T-helper 2 cell treated with Interferon-gamma antibody and Interleukin-4, amounts not matched to agents 100 ng/mL and 5 ng/mL, for 36 hours (primary cell): ENCODE results near the gene FMNL3. TPM values are rescaled to one million over a fixed set of nuclear protein-coding genes. Genes with fewer than 3 reads are reported as not detected.

Experiments used
- intact Hi-C: fragments of 100-400 bp; cut with micrococcal nuclease; formaldehyde crosslinking; loops from one replicate; pipeline ENCODE4 v1.15.1; 2023
- total RNA-seq: library from RNA; stranded (reverse); gene quantifications from 2 replicates; pipeline ENCODE4 v1.2.3, GENCODE V29; 2022

Gene FMNL3
- total RNA-seq, 1 donor from 2014 or later = 25.2 TPM

DNA sequence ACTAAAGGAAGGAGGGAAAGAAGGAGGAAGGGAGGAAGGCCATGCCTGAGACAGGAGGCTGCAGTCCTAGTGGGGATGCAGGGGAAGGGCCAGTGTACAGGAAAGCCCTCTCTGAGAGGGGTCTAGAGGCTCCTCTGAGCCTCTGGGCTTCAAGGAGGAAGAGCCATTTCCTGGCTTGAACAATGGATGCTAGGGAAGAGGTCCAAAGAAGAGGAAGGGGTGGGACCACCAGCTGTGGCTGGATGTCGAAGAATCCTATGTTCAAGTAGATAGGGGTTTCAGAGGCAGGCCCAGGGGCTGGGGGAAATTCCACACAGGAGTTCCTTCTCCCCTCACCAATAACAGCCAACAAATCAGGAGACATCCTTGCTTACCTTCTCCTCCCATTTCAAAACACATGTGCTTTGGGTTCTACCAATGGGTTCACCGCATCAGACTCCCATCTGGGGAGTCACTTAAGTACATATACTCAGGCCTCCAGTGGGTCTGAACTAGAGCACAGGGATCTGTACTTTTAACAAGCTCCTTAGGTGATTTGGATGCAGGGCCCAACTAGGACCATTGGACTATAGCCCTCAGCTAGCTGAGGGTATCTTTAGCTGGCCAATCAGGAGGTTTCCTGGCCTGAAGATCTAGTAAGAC is 51.5 kb downstream of the FMNL3 start:
- intact Hi-C loops = no loop called here

DNA sequence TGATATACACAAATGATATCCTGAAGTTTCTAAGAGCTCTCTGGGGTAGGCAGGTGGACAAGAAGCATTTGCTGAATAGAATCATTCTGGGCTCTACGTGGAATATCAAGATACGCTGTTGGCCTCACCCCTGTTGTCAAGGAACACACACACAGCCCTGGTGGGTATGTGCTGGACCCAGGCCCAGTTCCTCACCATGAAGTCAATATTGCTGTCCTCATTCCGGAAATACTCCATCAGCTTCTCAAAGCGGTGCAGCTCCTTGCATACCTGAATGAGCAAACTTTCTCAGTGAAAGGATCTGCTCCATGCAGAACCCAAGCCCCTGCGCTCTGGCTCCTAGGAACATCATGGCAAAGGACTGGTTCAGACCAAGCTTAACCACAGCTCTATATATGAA is 52.5 kb downstream of the FMNL3 start:
- intact Hi-C loops = no loop called here

DNA sequence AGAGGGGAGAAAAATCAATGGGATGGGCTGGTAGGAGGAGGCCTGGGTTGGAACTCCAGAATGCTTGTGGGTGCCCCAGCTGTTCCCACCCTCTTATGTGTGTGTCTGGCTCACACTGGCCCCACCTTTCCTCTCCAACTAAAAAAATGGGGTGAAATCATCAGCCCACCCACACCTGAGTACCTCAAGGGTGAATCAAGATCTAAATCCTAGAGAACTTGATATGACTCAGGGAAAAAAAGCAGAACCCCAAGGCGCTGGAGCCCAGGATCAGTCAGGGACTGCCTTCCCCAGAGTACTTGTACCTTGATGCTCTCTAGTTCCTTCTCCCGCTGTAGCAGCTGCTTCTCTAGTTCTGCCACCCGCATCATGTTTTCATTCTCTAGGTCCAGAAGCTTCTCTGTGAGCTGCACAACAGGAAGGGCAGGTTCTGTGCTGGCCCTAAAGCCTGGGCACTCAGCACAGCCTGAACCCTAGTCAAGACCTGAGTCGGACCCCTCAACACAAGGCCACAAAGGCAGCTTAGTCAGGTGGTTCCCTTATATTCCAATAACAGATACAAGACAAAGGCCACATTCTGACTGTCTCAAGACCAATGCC is 54.2 kb downstream of the FMNL3 start:
- intact Hi-C loops = no loop called here

DNA sequence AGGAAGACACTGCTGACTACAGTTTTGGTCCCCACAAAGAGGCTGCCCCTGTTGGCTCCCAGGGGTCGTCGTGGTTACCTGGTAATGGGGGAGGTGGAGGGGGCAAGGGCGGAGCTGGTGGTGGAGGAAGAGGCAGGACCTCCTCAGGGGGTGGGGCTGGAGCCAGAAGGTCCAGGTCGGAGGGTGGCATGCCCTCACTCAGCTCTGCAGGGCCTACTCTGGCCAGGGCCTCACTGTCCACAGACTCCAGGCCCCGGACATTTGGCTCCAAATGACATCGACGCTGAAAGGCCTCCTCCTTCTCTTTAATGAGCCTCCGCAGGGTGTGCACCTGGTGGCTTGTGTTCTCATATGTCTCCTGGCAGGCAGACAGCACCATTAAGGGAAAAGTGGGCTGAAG is 55.4 kb downstream of the FMNL3 start:
- intact Hi-C loops = no loop called here

DNA sequence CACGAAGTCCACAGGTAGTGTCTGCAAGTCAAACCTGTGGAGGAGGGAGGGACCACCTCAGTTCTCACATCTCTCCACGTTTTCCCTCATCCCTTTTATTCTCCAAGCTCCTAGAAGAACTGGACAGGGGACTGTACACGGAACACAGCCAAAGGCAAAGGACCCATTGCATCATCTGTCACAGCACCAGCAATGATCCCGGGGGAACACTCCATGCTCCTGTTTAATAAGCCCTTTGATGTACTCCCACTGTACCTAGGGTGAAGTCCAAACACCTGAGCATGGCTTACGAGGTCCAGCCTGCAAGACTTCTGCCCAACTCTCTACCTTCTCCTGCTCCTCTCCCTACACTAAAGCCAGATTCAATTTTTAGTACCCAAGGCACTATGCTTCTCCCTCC is 57.3 kb downstream of the FMNL3 start:
- intact Hi-C loops = no loop called here

DNA sequence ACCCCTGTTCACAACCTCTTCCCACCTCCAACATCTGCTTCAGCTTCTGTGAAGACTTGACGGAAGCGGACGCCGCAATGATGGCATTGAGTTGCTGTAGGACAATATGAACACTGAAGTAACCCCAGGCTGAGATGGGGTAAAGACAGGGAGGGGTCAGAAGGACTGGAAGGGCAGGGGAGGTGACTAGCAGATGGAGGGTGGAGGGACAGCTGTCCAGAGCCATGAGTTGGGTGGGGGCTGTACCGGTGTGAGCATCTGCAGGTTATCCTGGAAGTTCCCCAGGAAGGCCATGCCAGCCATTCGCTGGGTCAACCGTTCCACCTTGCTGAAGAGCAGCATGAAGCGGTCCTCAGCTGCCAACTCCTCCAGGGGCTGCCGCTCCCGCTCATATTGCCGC is 57.8 kb downstream of the FMNL3 start:
- intact Hi-C loops = no loop called here

DNA sequence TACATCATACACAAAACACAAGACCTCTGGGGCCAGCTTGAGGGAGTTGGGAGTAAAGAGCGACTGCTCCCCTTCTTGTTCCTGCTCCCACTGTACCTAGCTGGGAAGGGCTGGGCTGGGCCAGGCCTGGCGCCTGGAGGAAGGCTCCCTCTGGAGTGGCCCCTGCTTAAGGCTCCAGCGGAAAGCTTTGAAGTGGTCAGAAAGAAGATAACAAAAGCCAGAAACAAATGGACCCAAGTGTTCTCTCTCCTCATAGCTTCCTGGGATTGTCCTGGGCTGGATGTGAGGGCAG is 58.5 kb downstream of the FMNL3 start:
- intact Hi-C loops = no loop called here

DNA sequence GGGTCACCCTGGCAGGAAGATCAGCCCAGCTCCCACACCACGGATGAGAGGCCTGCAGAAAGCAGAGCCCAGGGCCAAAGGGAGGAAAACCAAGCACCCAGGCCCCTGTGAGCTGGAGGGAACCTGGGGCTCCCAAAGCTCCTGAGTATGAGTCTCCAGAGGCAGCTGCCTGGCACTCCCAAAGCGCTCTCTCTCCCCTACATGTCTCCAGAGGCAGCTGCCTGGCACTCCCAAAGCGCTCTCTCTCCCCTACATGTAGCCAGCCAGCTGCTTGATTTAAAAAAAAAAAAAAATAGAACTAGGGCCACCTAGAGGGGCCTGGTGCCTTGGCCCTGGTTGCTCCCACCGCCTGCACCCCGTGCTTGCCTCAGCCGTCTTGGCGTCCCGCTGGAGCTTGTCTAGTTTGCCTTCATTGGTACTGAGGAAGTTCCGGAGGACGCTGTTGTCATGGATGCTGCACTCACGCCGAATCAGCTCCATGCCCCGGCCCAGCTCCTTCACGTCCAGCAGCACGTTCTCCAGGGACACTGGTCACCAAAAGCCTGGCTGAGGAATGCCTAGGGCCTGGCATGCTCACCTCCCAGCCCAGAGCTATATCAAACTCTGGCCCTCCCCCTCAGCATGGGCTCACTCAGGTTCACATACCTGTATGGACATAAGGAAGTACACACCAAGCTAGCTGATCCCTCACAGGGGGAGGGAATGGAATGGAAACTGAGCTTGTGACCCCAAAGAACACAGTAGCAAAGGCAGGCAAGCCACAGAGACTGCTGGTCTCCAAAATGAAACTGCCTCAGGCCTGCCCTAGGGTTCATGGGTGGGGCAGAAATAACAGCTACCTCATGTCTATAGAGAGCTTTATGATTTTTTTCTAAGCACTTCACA is 59.1 kb downstream of the FMNL3 start:
- intact Hi-C loops = no loop called here

DNA sequence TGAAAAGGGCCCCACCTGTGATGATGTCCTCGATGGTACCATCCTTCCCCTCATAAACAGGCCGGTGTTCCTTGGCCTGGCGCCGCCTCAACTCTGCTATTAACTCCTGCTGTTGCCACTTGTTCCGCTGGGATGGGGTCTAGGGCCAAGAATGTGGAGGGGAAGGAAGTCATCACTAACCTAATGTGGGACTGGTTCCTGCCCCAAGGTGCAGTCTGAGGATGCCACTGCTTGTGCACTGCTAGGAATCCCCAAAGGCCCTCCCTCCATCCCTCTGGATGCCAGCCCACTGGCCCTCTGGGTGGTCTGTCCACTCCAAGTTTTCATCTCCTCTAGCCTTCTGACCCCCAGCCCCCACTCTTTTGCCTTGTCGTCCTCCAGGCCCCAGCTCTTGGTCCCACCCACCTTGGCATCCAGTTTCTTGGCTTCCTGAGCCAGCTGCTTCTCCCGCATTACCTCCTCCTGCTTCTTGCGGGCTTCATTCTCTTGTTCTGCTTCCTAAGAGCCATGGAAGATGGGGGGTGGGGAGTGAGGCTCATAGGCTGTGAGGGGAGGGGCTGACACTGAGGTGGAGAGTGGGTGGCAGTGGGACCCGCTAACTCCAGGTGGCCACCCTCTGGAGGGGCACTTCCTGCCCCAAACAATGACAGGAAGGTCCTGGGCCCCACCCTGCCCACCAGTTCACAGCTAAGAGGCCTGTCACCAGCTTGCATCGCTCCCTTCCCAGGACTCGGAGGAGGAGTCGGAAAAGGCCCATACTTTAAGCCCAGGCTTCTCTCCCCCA is 60.1 kb downstream of the FMNL3 start:
- intact Hi-C loops = no loop called here

DNA sequence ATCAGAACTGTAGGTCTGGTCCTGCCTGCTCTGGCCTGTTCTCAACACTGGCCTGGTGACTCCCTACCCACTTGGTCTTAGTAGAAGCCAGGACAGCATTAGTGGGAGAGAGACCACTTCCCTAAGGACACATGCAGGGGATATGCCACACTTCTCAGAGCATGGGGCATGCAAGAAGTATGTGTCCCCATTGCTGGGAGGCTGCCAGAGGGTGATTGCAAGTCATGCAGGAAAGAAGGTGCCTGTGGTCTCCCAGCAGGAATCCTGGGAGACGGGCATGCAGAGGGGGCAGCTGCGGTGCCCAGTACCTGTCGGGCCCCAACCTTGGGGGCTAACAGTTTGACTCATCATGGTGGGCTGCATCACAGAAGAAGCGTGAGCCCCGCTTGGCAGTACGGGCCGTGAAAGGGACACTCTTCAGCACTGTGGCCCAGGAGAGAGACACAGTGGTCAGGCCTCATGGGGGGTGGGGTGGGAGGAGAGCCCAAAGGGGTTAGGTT is 60.8 kb downstream of the FMNL3 start:
- intact Hi-C loops = no loop called here

DNA sequence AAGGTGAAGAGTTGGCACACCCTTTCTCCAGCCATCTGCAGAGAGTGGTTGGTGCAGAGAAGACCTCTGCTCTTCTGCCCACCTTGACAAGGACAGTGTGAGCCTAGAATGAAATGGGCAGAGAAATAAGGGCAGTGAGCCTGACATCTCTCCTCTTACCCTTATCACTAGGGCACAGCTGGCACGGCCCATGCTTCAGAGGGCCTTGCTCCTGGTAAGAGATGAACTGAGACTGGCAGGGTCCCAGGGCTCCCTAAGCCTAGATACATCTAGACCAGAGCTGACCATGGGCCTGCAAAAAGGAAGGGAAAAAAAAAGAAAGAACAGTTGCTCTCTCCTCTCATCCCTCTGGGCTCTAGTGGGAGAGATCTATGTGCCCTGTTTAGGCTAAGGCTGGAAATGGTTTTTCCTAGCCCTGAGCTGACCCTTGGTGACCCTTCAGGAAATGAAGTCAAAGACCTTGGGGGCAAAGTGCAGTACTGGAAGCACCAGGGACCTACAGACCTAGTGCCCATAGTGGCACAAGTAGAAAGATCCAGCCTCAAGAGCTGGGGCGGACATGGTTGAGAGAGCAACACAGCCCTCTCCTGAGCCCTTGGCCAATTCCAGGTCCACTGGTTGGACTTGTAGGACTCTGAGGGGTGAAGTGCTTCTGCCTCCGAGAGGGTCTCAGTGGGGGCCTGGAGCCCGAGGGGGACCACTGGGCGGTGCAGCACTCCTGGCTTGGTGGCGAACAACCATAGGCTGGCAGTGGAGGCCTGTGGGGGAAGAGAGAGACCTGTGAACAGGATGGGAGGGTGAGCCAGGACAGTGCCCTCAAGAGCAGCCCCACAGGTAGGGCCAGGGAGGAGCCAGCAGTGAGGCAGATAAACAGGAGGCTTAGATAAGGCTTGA is 61.8 kb downstream of the FMNL3 start:
- intact Hi-C loops = loop anchor here (2.0 kb wide), 3 partner anchors 17 to 131 kb away; no protein-coding TSS in a partner anchor

DNA sequence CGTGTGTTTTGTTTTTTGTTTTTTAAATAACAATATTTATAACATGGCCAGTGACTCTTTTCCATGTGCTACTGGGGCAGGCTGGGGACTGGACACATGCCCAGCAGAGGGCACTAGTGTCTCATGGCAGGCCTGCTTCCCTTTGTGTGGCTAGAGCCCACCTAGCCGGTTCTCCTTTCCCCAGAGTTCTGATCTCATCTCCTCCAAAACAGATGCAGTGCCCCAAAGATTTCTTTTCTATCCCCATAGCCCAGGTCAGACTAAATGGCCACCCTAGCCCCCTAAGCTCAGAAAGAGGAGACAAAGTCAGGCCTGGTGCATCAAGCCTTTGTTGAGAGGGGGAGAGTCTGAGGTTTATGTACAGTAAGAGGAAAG is 62.6 kb downstream of the FMNL3 start:
- intact Hi-C loops = loop anchor here (1.0 to 2.0 kb wide), 5 partner anchors 18 to 132 kb away; partner anchors contain the start of gene FMNL3

DNA sequence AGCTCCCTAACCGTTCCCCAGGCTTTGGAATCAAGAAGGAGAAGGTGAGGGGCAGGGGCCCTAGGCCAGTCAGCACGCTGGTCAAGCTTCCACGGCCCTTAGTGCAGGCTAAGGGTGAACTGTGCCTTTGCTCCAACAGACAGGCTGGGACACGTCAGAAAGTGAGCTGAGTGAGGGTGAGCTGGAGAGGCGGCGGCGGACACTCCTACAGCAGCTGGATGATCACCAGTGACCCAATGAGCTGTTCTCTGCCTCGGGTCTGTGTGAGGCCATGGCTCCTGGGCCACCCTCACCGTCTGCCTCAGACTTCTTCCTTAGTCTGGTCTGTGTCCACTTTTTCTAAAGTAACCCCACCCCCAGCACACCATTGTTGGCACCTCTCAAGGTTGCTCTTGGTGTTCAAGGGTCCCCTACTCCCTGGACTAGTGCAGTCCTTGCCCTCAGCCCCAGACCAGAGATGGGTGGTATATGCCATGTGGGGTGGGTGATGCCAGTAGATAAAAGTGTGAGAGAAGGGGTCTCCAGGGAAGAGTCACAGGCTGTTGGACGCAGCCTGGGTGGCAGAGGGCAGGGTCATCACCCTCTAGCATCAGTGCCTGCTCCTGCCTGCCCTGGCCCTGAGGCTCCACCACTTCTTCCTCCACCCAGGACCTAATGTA is 63.1 kb downstream of the FMNL3 start:
- intact Hi-C loops = loop anchor here (1.0 to 2.0 kb wide), 5 partner anchors 19 to 133 kb away; partner anchors contain the start of gene FMNL3

DNA sequence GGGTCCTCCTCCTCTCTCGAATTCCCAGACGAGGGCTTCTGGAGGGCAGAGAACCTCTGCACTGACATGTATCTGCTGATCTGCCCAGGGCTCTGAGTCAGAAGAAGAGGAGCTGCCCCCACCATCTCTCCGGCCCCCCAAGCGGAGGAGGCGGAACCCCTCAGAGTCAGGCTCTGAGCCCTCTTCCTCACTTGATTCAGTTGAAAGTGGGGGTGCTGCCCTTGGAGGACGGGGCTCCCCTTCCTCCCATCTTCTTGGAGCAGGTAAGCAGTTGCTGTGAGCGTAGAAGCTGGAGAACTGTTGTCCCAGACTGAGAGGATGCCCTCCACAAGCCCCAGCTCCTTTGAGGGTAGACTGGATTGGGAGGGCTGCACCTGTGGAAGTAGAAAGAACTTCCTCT is 64.1 kb downstream of the FMNL3 start:
- intact Hi-C loops = no loop called here

DNA sequence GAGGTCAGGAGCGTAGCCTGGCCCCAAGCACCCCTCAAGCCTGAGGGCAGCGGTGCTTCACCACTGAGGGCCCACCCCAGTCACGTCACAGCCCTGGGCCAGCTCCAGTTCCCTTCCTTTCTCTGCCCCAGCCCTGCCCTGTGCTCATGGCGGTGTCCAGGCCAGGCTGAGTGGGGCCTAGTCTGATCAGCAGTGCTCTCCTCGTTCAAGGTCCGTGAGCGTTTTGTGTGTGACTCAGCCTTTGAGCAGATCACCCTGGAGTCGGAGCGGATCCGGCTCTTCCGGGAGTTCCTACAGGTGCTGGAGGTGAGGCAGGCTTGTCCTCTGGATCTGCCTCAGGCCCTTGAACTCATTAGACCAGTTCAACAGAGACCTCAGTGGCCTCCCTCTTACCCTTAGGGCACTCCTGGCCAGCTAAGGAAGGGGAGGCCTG is 64.8 kb downstream of the FMNL3 start:
- intact Hi-C loops = no loop called here

DNA sequence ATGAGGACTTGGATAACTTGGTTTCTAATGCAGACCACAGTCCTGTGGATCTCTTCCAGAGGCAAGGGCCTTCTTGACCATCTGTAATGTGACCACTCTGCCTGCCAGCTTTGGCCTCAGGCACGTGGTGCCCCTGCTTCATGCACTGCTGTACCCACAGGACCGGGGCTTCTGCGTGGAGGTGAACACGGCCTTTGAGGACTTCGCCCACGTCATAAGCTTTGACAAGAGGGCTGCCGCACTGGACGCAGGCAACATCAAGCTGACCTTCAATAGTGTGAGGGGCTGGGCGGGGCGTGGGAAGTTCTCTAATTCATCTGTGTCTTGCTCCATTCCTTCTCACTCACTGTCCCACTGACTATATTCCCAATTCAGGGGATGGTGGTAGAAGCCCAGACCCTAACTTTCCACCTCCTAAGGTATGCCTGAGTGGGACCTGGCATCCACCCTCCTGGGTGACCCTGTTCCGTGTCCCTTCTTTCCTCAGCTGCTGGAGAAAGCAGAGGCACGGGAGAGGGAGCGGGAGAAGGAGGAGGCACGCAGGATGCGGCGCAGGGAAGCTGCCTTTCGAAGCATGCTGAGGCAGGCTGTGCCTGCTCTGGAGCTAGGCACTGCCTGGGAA is 65.3 kb downstream of the FMNL3 start:
- intact Hi-C loops = no loop called here

DNA sequence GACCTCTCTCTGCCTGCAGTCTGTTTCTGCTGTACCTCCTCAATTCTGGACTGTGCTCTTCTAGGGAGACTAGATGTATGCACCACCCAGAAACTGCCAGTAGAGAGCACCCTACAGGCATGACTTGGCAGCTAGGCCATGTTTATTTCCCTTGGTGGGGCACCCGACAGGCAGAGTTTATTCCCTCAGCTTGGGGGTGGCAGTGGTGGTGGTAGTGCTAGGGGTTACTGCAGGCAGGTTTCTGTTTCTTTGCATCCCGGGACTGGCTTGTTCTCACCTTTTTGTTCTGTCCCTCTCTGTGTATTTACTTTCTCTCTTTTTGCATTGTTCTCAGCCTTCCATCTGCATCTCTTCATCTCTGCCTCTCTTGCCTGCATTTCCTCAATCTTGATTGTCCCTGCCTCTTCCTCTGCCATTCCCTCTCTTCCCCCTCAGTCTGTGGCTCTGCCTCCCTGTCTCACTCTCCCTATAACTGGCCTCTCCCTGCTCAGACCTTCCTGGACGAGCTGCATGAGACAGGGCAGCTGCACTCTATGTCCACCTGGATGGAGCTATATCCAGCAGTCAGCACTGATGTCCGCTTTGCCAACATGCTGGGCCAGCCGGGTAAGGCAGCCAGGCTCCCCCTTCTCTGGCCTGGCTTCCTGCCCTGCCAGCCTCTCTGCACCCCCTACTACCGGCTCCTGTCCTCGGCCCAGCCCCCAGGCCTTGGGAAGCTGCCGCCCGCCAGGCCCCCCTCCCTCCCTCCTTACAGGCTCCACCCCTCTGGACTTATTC is 70.0 kb downstream of the FMNL3 start:
- intact Hi-C loops = loop anchor here (2.0 kb wide), 2 partner anchors 70 to 142 kb away; partner anchors contain the start of gene FMNL3

DNA sequence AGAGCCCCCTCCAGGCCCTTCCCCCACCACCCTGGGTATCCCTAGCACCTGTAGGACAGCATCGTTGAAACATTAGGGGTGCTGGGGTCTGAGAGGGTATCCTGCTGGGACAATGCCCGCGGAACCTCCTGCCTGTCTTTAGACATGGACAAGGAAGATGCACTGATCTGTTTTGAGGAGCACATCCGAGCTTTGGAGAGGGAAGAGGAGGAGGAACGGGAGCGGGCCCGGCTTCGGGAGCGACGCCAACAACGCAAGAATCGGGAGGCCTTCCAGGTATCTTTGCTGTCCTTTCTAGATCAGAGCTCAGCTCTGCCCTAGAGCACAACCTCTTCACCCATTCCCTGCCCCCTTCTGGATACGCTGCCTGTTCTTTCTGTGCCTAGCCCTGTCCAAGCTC is 70.6 kb downstream of the FMNL3 start:
- intact Hi-C loops = loop anchor here (2.0 kb wide), 2 partner anchors 70 to 142 kb away; partner anchors contain the start of gene FMNL3
